Activated T-cell treated with anti-CD3 and anti-CD28 coated beads for 1 hour (primary cell): Measurements from ENCODE around the gene TSLP.

Source experiments
- DNase-seq: peaks from one replicate; pipeline ENCODE4 v3.0.0-alpha.2; 2020; ENCODE audit warnings: low read depth

Gene TSLP

DNA sequence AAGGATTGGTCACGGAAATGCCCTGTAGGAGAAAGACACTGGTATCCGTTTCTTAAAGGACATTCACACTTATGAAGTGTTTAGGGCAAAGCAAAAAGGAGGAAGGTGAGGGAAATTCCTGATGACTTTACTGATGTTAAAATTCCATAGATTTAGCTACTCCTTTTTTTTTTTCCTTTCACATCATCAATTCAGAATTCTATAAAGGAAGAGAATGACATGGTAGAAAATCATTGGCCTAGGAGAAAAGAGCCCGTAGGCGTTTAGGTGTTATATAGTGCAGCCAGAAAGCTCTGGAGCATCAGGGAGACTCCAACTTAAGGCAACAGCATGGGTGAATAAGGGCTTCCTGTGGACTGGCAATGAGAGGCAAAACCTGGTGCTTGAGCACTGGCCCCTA is at the start of gene TSLP:
Gene TSLP, plus strand, starts transcription at position 301 of the 400 bp plus-strand sequence. CDS start 178 bp downstream, outside the sequence.
- no peak for DNase-seq

DNA sequence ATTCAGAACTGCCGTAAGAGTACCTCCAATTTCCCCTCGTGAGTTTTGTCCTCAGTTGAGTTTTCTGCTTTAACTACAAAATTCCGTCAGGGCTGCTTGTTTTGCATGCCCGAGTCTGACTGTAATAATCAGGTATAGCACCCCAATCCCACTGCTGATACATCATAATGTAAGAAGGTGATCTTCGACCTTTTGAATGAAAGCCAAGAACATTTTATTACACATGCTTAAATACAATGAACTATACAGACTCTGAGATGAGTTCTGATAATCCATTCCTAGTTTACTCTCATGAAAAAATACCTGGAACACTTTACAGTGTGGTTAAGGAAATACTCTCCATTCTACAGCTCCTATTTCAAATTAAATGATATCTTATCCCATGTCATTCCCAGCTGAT is 49.2 kb upstream of the TSLP start:
- no peak for DNase-seq

DNA sequence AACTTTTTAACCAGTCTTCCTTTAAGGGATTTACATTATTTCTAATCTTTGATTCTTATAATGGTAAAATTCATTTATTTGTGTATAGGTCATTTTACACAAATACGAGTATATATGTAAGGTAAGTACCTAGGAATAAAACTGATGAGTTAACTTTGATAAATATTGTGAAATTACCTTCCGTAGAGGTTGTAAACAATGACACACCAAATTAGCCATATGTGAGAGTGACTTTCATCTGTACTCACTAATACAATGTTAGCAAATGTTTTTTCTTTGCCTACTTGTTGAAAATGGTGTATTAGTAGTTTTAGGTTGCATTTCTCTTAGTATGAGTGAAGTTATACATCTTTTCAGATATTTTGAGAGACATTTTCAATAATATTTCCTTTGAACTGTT is 42.6 kb upstream of the TSLP start:
- DNase-seq, result no peak

DNA sequence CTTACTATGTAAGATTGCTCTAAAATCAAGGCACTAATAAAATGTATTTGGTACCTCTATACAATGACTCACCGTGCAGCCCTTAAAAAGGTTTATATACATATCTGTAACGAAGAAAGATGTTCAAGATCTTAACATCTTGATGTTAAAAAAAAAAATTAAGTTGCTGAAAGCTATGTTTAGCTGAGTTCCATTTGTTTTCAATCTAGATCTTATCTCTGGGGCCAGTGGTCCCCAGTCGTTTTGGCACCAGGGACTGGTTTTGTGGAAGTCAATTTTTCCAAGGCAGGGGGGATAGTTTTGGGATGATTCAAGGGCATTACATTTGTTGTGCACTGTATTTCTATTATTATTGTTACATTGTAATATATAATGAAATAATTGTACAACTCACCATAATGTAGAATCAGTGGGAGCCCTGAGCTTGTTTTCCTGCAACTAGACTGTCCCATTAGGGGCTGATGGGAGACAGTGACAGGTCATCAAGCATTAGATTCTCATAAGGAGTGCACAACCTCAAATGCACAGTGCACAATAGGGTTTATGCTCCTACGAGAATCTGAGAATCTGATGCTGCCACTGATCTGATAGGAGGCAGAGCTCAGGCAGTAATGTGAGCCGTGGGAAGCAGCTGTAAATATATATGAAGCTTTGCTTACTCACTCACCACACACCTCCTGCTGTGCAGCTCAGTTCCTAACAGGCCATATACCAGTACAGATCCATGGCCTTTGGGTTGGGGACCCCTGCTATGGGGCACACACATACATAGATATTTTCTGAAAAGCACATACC is 27.6 kb upstream of the TSLP start:
- no peak for DNase-seq

- DNase-seq, result no peak
Observed at GRCh38 chr5:111058064-111058463, 13.4 kb upstream of the TSLP start.

- no peak for DNase-seq
Observed at GRCh38 chr5:111060169-111060568, 11.3 kb upstream of the TSLP start.

DNA sequence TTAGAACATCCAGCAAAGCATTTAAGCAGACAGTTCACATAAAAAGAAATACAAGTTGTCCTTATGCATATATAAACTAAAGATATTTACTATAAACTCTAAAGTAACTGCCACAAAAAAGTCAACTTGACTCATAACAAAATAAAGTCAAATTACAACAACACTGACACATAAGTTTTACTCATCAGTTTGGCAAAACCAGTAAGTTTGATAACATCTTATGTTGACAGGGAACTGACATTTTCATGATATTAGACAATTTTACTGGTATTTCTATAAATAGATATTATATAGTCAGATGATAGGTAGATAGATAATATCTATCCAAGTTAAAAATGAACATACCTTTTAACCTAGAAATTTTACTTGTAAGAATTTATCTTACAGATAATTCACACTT is 9.9 kb upstream of the TSLP start:
- no peak for DNase-seq

GRCh38 chr5:111063709-111064322 is 7.7 kb upstream of the TSLP start:
- DNase-seq, result no peak

- DNase-seq, result no peak
Observed at GRCh38 chr5:111066261-111066938, 5.1 kb upstream of the TSLP start.

DNA sequence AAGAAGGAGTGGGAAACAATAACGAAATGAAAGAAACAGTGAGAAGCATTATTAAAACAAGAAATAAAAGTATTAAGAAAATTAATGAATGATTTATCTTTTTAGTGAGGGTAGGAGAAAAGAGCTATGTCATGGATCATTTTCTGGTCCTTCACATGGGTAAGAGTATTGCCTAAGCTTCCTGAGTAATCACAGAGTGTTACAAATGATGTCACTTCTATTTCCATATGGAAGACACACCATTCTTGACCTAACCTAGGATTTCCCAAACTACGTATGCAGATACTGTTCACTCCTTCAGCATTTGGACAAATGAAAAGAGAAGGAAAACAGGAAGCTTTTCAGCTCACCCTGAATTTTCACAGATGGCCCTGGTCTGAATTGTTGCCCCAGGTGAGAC is 3.3 kb upstream of the TSLP start:
- no peak for DNase-seq

DNA sequence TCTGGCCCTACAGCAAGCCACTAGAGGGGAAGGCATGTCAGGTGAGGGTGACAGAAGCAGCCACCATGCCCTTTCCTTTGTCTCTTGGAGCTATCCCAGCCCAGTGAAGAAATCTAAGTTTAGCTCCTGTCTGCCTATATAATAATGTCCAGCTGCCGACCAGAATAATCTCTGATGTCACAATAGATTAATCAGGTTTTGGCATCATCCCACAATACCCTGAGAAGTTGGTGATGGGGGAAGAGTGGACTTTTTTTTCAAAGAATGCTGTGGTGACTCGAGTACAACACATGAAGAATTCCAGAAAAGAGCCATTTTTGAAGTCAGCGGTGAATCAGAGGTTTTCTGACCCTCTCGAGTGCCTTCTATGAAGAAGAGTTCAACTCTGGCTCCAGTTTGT is 1.7 kb upstream of the TSLP start:
- no peak for DNase-seq

DNA sequence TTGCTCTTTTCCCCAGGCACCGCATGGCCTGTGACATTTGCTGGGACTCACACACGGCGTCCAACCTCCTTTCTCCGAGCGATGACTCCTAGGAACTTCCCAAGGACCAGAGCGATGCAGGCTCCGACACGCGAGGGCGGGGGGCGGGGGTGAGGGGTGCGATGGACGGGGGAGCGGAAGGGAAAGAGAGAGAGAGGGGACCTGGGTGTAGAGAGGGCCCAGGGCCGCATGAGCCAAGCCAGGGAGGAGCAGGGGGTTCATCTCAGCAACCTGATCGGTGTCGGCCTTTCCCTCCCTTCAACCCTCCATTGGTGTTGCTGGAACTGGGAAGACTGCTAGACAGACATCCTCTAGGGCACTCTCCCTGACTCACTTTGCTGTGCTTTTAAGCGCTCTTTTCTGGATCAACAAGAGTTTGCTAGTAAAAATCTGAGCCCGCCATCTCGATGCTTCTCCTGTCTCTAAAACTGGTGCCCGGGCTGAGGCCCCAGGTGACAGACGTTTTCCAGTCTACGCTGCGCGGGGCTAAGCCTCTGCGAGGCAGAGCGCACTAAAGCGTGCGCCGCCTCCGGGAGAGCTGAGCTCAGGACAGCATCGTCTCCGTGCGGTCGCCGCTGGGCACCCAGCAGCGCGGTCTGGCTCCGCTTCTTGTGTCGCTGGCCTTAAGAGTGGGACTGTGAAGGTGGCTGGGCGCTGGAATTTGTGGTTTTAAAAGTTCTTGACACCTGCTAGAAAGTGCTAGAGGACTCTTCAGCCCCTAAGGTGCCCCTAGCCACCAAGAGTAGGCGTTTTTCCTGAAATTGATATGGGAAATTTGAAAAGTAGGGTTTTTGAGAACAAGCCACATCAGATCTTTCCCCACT is 1.0 kb upstream of the TSLP start:
- DNase-seq, result no peak

GRCh38 chr5:111072949-111073682 is 1.6 kb downstream of the TSLP start:
- peak; percentile 35 for DNase-seq

GRCh38 chr5:111074244-111074643 is 2.7 kb downstream of the TSLP start:
- DNase-seq, result no peak

DNA sequence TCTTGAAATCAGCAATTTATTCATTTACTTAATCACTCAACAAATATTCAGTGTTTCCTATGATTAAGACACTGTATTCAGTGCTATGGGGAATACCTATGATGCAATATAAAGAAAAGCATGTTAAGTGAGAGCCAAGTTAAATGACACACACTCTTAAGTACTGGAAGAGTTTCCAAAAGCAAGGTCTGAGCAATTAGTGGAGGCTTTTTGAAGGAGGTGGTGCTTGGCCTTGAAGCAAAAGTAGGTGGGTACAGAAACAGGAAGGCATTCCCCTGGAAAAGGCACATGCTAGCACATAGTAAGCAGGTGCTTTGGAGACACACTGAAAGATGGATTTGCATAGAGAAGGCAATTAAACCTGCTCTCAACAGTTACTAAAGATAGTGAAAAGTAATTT is 4.0 kb downstream of the TSLP start:
- no peak for DNase-seq

GRCh38 chr5:111076091-111076490 is 4.6 kb downstream of the TSLP start:
- no peak for DNase-seq

DNA sequence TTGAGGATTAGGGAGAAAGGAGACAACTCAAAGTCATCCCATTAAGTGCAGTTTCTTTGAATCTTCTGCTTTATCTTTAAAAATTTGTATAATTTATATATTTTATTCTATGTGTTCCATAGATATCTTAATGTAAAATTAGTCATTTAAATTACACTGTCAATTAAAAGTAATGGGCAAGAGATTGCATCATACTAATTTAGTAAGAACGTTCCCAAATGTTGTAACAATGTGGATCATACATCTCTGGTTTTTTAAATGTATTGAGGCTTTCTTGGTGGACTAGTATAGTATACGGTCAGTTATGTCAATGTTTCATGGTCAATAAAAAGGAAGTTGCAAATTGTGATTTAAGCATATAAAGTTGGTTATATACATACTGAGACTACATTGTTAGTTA is 6.2 kb downstream of the TSLP start:
- DNase-seq, result no peak

DNA sequence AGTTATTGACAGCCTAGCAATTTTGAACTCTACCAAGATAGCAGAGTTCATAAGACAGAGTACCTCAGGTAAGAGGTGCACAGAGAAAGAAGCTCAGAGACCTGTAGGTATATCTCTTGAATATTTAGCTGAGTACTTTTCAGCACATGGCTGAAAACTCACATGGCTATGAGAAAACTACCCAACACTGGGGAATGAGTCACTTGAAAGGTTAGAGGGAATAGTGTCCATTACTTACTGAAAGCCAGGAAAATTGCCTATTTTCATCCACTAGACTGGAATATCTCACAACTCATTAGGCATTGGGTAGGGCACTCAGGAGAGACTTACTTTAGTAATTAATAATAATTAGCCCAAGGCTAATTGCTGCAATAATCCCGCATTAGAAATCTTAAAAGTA is 8.3 kb downstream of the TSLP start:
- DNase-seq, result no peak

DNA sequence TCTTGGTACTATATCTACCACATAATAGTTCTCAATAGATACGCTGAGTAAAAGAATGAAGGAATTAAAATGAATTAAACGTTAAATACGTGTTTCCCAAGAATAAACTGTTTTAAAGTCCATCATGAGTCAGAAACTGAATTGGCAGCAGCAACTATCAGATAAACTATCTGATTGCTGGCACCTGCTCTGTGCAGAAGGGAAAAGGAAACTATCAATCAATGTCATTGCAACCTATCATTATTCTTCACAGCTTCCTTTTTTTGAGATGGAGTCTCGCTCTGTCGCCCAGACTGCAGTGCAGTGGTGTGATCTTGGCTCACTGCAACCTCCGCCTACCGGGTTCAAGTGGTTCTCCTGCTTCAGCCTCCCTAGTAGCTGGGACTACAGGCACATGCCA is 11.8 kb downstream of the TSLP start:
- no peak for DNase-seq

GRCh38 chr5:111092062-111092853 is 20.7 kb downstream of the TSLP start, which contains the start of gene WDR36:
Gene WDR36, plus strand, starts transcription at chr5:111092348. Its CDS starts 109 bp downstream, at chr5:111092457.
- peak; percentile 87 for DNase-seq

DNA sequence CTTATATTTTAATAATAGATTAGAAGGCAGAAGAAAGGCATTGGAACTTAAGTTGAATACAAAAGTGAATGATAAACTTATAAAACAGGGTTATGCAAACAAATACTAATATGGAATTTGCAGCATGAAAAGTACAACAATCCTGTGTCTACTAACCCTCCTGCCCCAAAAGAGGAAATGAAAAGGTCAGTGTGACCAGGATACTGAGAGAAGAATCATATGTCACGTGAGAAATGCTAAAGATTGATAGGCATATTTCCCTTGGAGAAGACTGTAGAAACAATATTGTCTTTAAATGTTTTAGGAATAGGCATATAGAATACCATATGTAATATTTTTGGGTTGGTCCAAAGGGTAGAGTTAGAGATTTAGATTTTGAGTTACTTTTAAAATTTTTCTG is 24.5 kb downstream of the TSLP start:
- DNase-seq, result no peak
